ENCODE results near the gene ABCG1. TPM values are rescaled to one million over a fixed set of nuclear protein-coding genes. Genes with fewer than 3 reads are reported as not detected.

The ABCG1 gene
- total and polyA plus RNA-seq, 2 of the 4 experiments (the other 2 are of a cell fraction), result 0.19 to 0.36 TPM

DNA sequence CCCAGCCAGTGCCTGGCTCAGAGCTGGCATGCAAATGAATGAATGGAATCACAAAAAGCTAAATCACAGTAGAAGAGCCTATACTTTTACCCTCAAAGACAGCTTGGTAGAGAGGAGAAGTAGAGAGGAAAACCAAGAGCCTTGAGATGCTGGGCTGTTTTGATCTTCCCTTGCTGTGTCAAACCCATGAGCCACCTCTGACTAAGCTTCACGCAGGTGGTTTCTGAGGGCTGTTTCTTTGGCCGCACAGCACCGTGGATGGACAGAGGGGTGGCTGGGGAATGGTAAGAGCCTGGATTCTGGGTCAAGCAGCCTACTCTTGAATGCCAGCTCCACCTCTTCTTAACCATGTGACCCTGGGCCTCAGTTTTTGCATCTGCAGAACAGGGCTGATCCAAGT is 18.6 kb downstream of the ABCG1 start:
- Histone ChIP-seq H2AFZ (replicated peaks; ENCODE audit: low read length, poor library complexity) (no peak overlapping the region), H3K36me3 (ENCODE audit: control insufficient read depth, insufficient read depth, low read length) (no peaks in the 10 kb centered on the region), H2BK15ac (ENCODE audit: low read depth, low read length) (no peak overlapping the region), H3K9me1 (ENCODE audit: insufficient read depth, low read length) (0 out of 2 replicates have a peak, but pooled peaks cover 6% of the 10 kb centered on the region), H3K4ac (ENCODE audit: low read depth, low read length) (no peak overlapping the region), H3K4me2 (ENCODE audit: low read depth, low read length) (no peak overlapping the region), H3K79me1 (ENCODE audit: low read depth in 1 of 2, low read length in 2 of 2) (no peaks in the 10 kb centered on the region), H3K4me3 (ENCODE audit: insufficient read depth, low read depth, low read length) (no peak overlapping the region), H3K14ac (replicated peaks; ENCODE audit: low read depth, low read length) (no peak overlapping the region), H3K23ac (ENCODE audit: low read depth, low read length) (no peak overlapping the region), H4K91ac (ENCODE audit: insufficient read depth, low read depth, low read length) (no peak overlapping the region), H2BK120ac (ENCODE audit: low read depth, low read length) (no peak overlapping the region), H3K18ac (ENCODE audit: low read depth, low read length) (no peak overlapping the region), H3K9me3 (ENCODE audit: control insufficient read depth, insufficient read depth, low read length) (no peaks in the 10 kb centered on the region), H3K56ac (ENCODE audit: extremely low read depth, insufficient read depth, low read length) (no peak overlapping the region), H3K27me3 (ENCODE audit: control insufficient read depth, insufficient read depth, low read length) (peaks cover 23% of the 10 kb centered on the region), H4K20me1 (ENCODE audit: insufficient read depth, low read length) (no peaks in the 10 kb centered on the region; the same call in 1 of the 2 replicates), H4K8ac (ENCODE audit: low read depth in 2 of 2, low read length in 2 of 2) (no peak overlapping the region), H3K4me1 (ENCODE audit: control insufficient read depth, insufficient read depth, low read length) (peaks cover 21% of the 10 kb centered on the region), H2BK5ac (ENCODE audit: low read depth, low read length, poor library complexity, severe bottlenecking) (no peak overlapping the region), H2AK9ac (replicated peaks; ENCODE audit: low read depth, low read length, poor library complexity) (no peak overlapping the region), H2AK5ac (ENCODE audit: low read depth, low read length) (no peak overlapping the region), H4K5ac (ENCODE audit: low read depth, low read length) (no peak overlapping the region), H3K27ac (ENCODE audit: insufficient read depth, low read length) (no peak overlapping the region), H2BK20ac (ENCODE audit: low read depth, low read length) (no peak overlapping the region), H3K9ac (ENCODE audit: low read depth, low read length) (no peak overlapping the region)
- TF ChIP-seq, protein P1, sequence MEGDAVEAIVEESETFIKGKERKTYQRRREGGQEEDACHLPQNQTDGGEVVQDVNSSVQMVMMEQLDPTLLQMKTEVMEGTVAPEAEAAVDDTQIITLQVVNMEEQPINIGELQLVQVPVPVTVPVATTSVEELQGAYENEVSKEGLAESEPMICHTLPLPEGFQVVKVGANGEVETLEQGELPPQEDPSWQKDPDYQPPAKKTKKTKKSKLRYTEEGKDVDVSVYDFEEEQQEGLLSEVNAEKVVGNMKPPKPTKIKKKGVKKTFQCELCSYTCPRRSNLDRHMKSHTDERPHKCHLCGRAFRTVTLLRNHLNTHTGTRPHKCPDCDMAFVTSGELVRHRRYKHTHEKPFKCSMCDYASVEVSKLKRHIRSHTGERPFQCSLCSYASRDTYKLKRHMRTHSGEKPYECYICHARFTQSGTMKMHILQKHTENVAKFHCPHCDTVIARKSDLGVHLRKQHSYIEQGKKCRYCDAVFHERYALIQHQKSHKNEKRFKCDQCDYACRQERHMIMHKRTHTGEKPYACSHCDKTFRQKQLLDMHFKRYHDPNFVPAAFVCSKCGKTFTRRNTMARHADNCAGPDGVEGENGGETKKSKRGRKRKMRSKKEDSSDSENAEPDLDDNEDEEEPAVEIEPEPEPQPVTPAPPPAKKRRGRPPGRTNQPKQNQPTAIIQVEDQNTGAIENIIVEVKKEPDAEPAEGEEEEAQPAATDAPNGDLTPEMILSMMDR (conservative IDR thresholded peaks at IDR 0.05; ENCODE audit: low read depth, low read length), result no peak
- no peak for TF ChIP-seq RAD21 (IDR thresholded peaks at IDR 0.05; ENCODE audit: low read length)
- TF ChIP-seq, protein P2, sequence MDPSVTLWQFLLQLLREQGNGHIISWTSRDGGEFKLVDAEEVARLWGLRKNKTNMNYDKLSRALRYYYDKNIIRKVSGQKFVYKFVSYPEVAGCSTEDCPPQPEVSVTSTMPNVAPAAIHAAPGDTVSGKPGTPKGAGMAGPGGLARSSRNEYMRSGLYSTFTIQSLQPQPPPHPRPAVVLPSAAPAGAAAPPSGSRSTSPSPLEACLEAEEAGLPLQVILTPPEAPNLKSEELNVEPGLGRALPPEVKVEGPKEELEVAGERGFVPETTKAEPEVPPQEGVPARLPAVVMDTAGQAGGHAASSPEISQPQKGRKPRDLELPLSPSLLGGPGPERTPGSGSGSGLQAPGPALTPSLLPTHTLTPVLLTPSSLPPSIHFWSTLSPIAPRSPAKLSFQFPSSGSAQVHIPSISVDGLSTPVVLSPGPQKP (IDR thresholded peaks at IDR 0.05; ENCODE audit: borderline replicate concordance, low read depth, low read length), result no peak
- TF ChIP-seq, protein P3, sequence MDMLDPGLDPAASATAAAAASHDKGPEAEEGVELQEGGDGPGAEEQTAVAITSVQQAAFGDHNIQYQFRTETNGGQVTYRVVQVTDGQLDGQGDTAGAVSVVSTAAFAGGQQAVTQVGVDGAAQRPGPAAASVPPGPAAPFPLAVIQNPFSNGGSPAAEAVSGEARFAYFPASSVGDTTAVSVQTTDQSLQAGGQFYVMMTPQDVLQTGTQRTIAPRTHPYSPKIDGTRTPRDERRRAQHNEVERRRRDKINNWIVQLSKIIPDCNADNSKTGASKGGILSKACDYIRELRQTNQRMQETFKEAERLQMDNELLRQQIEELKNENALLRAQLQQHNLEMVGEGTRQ (IDR thresholded peaks at IDR 0.05; ENCODE audit: low read depth, low read length), result no peak
- no peak for TF ChIP-seq CEBPB (IDR thresholded peaks at IDR 0.05; ENCODE audit: low read depth, low read length)
- no peak for TF ChIP-seq RCOR1 (IDR thresholded peaks at IDR 0.05; ENCODE audit: insufficient replicate concordance, low read length)
- TF ChIP-seq BHLHE40 (IDR thresholded peaks at IDR 0.05; ENCODE audit: low read depth, low read length), result no peak
- no peak for TF ChIP-seq RFX5 (IDR thresholded peaks at IDR 0.05; ENCODE audit: low read depth, low read length)
- TF ChIP-seq MAZ (IDR thresholded peaks at IDR 0.05; ENCODE audit: borderline replicate concordance, low read depth, low read length), result no peak
- TF ChIP-seq CHD1 (IDR thresholded peaks at IDR 0.05; ENCODE audit: low read depth, low read length), result no peak
- no peak for TF ChIP-seq MXI1 (IDR thresholded peaks at IDR 0.05; ENCODE audit: borderline replicate concordance, low read depth, low read length)
- no peak for TF ChIP-seq POLR2A (IDR thresholded peaks at IDR 0.05; ENCODE audit: low read depth, low read length)
- no peak for TF ChIP-seq SMC3 (IDR thresholded peaks at IDR 0.05; ENCODE audit: low read depth, low read length)
- no peak for TF ChIP-seq NFE2L2 (IDR thresholded peaks at IDR 0.05; ENCODE audit: low read depth, low read length)
- TF ChIP-seq MAFK (IDR thresholded peaks at IDR 0.05; ENCODE audit: low read depth, low read length), result no peak
- no peak for TF ChIP-seq FOS (IDR thresholded peaks at IDR 0.05; ENCODE audit: low read depth, low read length)
- no CpG with 5 or more reads among the region's 3 CpGs for WGBS, 2 experiments (ENCODE audit: extremely low coverage in 2 of 2, insufficient read length in 1 of 2)
- ATAC-seq (ENCODE audit: low read depth) (no peak), DNase-seq (no peak)
- POLR2A ChIA-PET (ENCODE audit: unreplicated experiment), result interaction anchor here (0.5 kb wide), 1 partner anchor 13 kb away, joined by 4 read pairs; no protein-coding TSS in a partner anchor
- CTCF ChIA-PET, result no interaction called here
- BruUV-seq (replicated peaks), result no TSS peak
- dilution Hi-C loops (cut with HindIII; ENCODE audit: low sequenced_read_pairs, unreplicated experiment), result no loop called here
- intact Hi-C loops (cut with micrococcal nuclease), result no loop called here
- in situ Hi-C loops (cut with MboI; ENCODE audit: low sequenced_read_pairs), result no loop called here
